HG02884 (cell line): Measurements from ENCODE around the gene HYCC2.
"Not testable (repeated sequence)": the region's sequence is repeated elsewhere in the genome, so short reads cannot be mapped to it uniquely, and the experiment has no call there.

Experiments used
- ATAC-seq: cut with Tn5 transposase; IDR thresholded peaks from one replicate; pipeline ENCODE4 v1.9.1; 2021; ENCODE audit warnings: mild to moderate bottlenecking, moderate library complexity; ENCODE audit not compliant: unreplicated experiment

Gene HYCC2

GRCh38 chr2:201073071-201073470 is 1.6 kb upstream of the HYCC2 start:
- no peak for ATAC-seq

- ATAC-seq: no peak
Measured at GRCh38 chr2:201072201-201072530, 695 bp upstream of the HYCC2 start.

GRCh38 chr2:201070948-201071478 is 458 bp downstream of the HYCC2 start:
- peak; percentile 25 for ATAC-seq

- no peak for ATAC-seq
Measured at GRCh38 chr2:201064797-201065329, 6.6 kb downstream of the HYCC2 start.

- not testable (repeated sequence) for ATAC-seq
Measured at GRCh38 chr2:201063516-201063915, 8.0 kb downstream of the HYCC2 start.

DNA sequence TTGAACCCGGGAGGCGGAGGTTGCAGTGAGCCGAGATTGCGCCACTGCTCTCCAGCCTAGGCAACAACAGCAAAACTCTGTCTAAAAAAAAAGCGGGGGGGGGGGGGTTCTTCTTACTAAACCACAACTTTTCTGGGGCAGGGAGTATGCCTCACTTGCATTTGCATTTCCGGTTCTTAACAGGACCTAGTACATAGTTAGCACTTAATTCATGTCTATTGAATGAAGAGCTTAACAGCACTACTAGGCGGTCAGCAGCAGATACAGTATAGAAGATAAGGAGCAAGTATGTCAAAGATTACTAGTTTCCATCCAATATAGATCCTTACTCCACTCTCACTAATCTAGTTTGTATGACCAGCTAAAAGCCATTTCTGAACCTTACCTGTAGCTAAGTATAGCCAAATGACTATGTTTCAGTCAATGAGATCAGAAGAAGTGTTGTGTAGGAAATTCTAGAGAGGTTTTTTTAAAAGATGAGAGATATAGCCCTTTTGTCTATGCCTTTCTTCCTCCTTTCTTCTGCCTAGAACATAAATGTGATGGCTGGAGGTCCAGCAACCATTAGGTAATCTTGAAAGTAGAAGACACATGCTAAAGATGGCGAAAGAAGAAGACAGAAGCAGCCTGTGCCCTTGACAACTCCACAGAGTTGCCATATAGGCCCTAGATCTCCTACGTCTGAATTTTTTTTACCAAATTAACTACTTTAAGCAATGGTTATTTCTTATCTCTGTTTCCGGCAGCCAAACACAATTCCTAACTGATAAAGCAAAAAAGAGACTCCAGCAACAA is 11.3 kb downstream of the HYCC2 start:
- ATAC-seq: no peak

DNA sequence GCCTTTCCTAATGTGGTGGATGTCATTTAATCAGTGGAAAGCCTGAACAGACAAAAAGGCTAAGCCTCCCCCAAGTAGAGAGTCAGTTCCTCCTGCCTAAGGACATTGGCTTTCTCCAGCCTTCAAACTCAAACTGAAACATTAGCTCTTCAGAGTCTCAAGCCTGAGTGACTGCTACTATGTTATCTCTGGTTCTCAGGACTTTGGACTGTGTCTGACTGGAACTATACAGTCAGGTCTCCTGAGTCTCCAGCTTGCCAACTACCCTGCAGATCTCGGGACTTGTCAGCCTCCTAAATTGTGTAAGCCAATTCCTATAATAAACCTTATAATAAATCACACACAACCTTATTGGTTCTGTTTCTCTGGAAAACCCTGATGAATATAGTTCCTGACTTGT is 12.6 kb downstream of the HYCC2 start:
- no peak for ATAC-seq

DNA sequence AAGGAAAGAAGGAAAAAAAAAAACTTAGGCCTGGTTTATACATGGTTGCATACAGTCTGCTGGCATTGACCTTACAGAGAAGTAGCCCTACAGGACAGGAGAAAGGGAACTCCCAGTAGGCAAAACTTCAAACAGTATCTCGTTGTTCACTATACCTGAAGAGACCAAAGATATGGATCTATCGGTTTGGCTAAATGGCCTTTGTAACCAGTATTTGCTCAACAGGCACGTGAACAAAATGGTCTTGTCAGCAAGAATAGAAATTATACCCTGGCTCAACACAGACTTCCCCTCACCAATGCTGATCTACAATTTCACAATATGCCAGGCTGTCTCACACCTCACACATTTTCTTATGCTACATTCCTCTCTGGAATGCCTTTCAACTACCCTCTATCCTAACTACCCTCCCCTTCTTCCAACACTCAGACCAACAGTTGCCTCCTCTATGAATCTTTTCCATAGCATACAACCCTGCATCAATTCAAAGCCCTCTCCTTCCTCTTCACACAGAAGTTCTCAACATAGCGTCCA is 13.7 kb downstream of the HYCC2 start:
- no peak for ATAC-seq

DNA sequence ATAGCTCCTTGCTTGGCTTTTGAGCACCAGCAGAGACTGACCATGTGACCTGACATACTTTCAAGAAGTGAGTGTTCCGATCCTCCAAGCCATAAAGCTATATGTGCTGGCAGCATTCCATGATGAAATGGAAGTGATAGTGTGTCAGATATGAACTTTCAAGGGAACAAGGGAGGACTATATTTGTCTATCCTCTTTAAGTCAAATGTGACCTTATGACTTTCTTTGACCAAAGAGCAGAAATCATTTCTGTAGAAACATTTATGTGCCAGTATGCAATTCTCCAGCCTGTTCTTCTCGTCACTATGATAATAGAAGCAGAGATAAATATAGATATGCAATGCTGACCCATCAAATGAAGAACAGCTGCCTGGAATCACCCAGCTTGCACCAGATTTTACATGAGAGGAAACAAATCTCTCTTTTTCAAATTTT is 14.4 kb downstream of the HYCC2 start:
- ATAC-seq: no peak

GRCh38 chr2:201049455-201049854 is 22.0 kb downstream of the HYCC2 start:
- no peak for ATAC-seq

DNA sequence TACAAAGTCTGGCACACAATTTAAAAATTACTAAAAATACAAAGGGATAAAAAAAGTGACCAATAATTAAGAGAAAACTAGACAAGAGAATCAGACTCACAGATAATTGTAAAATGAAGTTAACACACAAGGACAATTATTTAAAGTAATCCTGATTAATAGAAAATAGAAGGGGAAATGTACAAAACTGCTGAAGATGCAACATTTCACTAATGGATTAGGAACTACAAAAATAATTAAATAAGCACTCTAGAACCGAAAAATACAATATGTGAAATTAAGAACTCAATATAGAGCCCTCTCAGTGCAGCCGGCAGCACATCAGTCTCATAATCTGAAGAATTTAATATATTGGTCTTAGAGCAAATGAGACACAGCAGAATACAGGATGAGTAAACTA is 24.6 kb downstream of the HYCC2 start:
- no peak for ATAC-seq

- not testable (repeated sequence) for ATAC-seq
Measured at GRCh38 chr2:201043050-201043449, 28.4 kb downstream of the HYCC2 start.

GRCh38 chr2:201042451-201042850 is 29.0 kb downstream of the HYCC2 start:
- ATAC-seq: not testable (repeated sequence)

DNA sequence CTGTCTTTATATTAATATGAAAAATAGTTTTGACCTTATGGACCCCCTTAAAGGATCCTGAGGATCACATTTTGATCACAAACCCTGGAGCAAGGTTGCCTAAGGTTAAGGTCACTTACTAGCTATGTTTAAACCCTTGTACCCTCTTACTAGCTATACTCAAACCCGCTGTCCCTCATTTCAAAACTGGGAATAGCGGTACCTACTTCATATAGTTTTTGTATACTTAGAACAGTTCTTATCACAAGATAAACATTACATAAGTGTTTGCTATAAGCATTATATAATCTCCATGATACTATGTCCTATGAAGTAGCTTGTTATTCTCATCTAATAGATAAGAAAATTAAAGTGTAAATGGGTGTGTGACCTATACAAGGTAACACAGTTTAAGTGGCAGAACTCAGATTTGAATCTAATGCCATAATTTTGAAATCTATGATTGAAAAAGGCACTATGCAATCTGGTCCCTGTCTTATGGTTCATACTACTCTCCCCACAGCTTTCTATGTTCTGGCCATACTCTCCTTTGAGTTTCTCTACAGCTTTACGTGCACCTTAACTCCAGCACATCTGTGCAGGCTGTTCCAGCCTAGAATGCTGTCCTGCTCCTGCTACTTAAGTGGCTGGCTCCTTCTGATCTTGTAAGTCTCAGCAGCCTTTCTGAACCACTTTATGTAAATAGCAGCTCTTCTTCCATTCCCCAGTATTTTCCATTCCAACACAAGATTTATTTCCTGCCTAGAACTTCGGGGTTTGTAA is 30.4 kb downstream of the HYCC2 start:
- no peak for ATAC-seq

- ATAC-seq: no peak
Measured at GRCh38 chr2:201038855-201039254, 32.6 kb downstream of the HYCC2 start.

- not testable (repeated sequence) for ATAC-seq
Measured at GRCh38 chr2:201038361-201038760, 33.1 kb downstream of the HYCC2 start.

- ATAC-seq: not testable (repeated sequence)
Measured at GRCh38 chr2:201034355-201034754, 37.1 kb downstream of the HYCC2 start.

DNA sequence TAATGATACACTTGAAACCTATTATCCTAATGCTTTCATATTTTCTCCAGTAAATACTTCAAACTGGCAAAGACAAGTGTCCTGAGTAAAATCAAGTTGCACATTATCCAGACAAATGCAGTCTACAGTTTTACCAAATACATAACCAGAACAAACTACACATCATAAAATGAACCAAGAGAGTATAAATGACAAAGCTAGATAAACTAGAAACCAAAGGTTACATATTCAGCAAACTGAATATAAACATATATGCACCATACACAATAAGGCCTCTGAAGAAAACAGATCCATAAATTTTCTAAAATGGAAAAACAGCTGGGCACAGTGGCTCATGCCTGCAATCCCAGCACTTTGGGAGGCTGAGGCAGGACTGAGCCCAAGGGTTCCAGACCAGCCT is 47.0 kb downstream of the HYCC2 start:
- no peak for ATAC-seq

DNA sequence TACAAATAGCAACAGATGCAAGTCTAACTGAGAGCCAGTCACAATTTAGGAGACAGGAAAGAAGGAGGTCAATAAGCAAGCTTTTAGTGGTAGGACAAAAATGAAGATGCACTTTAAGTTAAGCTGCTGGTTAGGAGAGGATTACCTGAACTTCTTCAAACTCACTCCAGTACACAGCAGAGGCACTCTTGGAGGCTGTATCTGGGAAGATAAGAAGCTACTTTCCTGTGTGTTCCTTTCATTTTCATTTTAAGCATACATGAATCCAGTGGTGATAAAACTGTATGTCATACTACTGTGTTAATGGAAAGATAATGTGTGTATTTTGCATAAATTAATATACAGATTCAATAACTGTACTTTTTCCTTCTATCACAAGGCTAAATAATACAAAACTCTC is 49.6 kb downstream of the HYCC2 start:
- ATAC-seq: no peak
